Endothelial cell of hepatic sinusoid (primary cell): Measurements from ENCODE around the gene PGAP6.
"Not testable (repeated sequence)": the region's sequence is repeated elsewhere in the genome, so short reads cannot be mapped to it uniquely, and the experiment has no call there.

Experiments
- in situ Hi-C: cut with HindIII; loops from 2 replicates; pipeline ENCODE4 v1.10.0; 2017; ENCODE audit warnings: low sequenced_read_pairs

The PGAP6 gene, protein sequence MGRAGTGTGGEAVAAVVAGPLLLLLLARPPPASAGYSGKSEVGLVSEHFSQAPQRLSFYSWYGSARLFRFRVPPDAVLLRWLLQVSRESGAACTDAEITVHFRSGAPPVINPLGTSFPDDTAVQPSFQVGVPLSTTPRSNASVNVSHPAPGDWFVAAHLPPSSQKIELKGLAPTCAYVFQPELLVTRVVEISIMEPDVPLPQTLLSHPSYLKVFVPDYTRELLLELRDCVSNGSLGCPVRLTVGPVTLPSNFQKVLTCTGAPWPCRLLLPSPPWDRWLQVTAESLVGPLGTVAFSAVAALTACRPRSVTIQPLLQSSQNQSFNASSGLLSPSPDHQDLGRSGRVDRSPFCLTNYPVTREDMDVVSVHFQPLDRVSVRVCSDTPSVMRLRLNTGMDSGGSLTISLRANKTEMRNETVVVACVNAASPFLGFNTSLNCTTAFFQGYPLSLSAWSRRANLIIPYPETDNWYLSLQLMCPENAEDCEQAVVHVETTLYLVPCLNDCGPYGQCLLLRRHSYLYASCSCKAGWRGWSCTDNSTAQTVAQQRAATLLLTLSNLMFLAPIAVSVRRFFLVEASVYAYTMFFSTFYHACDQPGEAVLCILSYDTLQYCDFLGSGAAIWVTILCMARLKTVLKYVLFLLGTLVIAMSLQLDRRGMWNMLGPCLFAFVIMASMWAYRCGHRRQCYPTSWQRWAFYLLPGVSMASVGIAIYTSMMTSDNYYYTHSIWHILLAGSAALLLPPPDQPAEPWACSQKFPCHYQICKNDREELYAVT

DNA sequence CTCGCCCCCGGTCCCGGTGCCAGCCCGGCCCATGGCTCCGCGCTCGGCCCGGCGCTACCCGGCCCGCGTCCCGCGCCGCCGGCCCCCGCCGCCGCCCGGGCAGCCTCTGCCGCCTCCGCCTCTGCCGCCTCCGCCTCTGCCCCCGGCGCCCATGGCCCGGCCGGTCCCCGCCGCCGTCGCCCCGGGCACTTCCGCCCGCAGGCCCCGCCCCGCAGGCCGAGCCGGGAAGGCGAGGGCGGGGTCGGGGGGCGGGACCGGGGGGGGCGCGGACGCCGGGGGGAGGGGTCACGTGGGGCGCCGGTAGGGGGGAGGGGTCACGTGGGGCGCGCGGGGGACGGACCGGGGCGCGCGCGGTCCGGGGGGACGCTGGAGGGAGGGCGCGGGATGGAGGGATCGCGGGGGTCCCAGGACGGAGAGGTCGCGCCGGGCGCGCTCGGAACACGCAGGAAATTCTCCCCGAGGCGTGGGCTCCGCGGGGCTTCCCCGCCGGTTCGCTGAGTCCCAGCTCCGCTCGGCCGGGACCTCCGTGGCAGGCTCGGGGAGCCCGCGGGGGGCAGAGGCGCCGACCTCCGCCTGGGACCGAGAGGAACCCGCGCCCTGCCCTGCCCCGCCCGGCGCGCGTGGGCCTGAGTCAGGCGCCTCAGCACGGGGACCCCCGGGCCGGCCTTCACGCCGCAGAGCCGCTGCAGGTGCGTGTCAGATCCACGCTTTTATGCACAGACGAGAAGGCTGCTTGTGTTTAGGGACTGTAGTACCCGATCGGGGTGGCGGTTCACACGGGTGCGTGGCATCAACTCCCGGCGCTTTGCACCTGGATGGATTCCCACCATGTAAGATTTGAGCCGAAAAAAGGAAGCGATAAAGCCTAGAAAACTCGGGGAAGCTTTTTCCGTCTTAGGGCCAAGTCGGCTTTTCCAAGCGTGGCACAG, at the start of gene PGAP6:
Gene PGAP6, minus strand, starts transcription at position 190 of the 929 bp plus-strand sequence. Its CDS starts 157 bp downstream, at position 33.
- in situ Hi-C loops = no loop called here

DNA sequence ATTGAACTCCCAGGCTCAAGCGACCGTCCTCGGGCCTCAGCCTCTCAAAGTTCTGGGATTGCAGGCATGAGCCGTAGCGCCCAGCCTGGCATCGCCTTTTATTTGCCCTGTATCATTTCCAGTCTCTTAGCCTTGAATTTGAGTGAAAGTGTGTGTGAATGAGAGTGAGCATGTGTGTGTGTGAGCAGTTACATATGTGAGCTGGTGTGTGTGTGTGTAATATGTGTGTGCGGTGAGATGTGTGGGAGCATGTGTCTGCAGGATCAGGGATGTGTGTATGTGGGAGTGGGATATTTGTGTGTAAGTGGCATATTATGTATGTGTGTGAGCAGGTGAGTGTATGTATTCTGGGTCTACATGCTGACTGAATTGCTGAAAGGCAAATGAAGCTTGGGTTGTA, 49.1 kb upstream of the PGAP6 start:
- in situ Hi-C loops = no loop called here

DNA sequence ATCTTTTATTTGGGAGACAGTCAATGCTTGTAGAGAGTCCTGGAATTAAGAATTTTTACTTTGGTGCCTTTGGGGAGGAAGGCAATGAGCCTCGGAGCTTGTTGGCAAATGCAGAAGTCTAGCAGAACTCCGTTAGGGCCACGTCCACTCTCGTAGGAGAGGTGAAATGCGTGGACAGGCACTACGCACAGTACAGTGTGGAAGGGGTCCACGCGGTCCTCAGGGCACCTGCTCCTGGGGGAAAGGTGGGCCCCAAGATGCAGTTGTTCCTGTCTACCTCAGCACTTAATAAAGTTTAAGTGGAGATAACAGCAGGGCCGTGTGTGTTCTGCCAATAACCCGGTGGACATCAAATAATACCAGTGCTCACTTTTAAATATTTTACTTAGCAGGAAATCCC, 45.5 kb upstream of the PGAP6 start:
- in situ Hi-C loops = no loop called here

DNA sequence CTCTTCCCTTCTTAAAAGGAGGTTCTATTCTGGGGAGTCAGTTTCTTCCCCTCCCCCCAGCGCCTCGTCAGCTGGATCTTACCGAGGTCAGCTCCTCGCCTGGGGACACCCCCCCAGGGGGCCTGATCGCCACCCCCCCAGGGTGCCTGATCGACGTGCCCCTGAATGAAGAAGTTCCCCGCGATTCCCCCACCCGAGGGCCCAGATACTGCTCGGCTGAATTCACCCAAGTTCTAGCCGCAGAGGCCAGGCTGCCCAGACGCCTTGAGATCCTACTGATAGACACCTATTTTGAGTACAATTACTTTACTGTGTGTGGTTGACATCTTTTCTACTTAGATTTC, 45.1 kb upstream of the PGAP6 start:
- in situ Hi-C loops = no loop called here

DNA sequence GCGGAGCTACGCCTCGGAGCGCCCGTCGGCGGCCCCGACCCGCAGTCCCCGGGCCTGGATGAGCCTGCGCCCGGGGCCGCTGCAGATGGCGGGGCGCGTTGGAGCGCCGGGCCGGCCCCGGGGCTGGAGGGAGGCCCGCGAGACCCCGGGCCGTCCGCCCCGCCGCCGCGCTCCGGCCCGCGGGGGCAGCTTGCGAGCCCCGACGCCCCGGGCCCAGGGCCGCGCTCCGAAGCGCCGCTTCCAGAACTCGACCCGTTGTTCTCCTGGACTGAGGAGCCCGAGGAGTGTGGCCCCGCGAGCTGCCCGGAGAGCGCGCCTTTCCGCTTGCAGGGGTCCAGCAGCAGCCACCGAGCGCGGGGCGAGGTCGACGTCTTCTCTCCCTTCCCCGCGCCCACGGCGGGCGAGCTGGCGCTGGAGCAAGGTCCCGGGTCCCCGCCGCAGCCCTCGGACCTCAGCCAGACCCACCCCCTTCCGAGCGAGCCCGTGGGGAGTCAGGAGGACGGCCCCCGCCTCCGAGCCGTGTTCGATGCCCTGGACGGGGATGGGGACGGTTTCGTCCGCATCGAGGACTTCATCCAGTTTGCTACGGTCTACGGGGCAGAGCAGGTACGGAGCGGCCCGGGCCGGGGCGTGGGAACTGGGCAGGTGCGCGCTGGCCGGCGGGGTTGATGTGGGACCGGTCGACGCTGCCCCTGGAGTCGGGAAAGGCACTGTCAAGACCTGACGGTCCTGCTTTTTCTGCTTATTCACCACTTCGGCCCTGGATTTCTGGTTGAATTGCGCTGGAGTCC, 44.5 kb upstream of the PGAP6 start:
- in situ Hi-C loops = no loop called here

DNA sequence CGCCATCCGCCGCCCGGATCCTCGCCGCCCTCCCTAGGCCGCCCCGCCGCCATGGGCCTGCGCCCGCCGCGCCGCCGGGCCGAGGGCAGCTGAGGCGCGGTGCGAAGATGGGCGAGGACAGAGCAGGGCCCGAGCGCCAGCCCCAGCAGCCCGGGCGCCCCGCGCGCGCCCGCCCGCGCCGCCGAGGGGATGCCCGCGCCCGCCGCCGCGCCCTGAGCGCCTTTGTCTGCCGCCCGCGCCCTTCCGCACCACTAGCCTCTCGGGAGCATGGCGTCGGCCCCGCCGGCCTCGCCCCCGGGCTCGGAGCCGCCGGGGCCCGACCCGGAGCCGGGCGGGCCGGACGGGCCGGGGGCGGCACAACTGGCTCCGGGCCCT, 43.9 kb upstream of the PGAP6 start:
- in situ Hi-C loops = no loop called here

DNA sequence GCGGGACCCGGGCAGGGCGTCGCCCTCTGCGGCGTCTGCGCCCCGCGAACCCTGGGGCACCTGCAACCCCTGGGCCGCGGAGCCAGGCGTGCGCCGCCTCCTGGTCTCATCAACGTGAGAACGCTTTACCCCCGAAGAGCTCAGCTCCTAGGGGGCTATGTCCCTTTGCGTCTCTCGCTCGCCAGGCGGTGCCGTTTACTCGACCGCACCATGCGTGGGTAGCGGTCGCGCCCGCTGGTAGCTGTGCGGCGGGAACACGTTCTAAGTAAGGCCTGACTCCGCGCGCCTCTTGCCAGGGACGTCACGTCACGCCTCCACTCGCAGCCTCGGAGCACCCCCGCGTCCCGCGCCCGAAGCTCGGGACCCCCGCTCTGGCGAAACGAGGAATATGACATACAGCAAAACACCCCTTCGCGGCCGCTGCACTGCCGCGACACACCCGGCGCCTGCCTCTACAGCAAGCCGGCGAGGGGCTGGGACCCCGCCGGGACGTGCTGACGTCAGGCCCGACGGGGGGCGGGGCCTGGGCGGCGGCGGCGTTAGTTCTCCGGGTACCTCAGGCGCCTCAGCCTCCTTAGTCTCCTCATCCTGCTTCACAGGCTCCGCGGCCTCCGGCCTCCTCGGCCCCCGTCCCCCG, 43.4 kb upstream of the PGAP6 start, which contains the start of gene RAB11FIP3:
Gene RAB11FIP3, plus strand, starts transcription at position 568 of the 637 bp plus-strand sequence. CDS start 358 bp downstream, outside the sequence.
- in situ Hi-C loops = no loop called here

DNA sequence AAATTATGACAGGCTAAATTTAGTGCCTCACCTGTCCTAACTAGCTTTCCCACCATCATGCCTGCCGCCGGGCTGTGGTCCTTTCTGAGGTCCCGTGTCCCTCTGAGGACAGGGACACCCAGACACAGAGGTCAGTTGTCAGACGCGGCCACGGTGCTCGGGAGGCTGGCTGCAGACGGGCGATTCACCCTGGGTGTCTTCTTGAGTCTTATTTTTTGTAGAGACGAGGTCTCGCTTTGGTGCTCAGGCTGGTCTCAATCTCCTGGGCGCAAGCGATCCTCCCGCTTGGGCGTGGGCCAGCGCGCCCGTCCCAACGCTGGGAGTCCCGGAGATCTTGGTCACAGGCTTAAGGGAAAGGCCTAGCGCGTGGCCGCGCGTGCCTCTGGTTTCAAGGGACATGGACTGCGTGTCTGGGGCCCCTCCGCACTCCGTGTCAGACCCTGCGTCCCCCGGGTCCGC, 42.9 kb upstream of the PGAP6 start:
- in situ Hi-C loops = no loop called here

DNA sequence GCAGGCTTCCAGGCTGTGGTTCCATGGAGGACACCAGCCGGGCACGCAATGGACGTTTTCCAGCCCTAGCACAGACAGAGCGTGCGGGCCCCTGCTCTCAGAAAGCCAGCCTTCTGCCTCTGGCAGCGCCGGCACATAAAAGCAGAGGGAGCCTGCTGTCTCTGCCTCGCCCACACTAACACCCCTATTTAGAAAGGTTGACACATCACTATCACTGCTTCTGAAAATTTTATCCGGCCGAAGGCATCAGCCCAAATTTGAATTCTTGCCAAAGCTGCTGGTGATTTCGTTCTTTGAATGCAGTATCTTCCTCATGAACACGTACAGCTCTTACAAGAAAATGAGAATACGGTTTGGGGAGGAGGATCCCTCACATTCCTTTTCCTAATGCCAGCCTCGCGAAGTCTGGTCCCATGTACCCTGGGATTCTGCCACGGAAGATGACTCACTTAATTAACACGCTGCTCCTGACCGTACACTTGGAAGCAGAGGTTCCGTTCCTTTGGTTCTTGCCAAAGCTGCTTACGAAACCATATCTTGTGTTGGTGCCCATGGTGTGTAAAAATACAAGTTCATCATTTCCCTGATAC, 42.4 kb upstream of the PGAP6 start:
- in situ Hi-C loops = no loop called here

DNA sequence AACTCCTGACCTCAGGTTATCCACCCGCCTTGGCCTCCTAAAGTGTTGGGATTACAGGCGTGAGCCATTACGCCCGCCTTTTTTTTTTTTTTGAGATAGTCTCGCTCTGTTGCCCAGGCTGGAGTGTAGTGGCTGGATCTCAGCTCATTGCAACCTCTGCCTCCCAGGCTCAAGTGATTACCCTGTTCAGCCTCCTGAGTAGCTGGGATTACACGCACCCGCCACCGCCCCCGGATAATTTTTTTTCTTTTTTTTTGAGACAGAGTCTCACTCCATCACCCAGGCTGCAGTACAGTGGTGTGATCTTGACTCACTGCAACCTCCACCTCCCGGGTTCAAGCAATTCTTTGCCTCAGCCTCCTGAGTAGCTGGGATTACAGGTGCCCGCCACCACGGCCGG, 40.4 kb upstream of the PGAP6 start:
- in situ Hi-C loops = not testable (repeated sequence)

DNA sequence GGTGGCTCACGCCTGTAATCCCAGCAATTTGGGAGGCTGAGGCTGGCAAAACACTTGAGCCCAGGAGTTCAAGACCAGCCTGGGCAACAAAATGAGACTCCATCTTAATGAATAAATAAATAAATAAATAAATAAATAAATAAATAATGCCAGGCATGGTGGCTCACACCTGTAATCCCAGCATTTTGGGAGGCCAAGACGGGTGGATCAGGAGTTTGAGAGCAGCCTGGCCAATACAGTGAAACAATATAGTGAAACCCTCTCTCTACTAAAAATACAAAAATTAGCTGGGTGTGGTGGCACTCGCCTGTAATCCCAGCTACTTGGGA, 33.4 kb upstream of the PGAP6 start:
- in situ Hi-C loops = not testable (repeated sequence)

DNA sequence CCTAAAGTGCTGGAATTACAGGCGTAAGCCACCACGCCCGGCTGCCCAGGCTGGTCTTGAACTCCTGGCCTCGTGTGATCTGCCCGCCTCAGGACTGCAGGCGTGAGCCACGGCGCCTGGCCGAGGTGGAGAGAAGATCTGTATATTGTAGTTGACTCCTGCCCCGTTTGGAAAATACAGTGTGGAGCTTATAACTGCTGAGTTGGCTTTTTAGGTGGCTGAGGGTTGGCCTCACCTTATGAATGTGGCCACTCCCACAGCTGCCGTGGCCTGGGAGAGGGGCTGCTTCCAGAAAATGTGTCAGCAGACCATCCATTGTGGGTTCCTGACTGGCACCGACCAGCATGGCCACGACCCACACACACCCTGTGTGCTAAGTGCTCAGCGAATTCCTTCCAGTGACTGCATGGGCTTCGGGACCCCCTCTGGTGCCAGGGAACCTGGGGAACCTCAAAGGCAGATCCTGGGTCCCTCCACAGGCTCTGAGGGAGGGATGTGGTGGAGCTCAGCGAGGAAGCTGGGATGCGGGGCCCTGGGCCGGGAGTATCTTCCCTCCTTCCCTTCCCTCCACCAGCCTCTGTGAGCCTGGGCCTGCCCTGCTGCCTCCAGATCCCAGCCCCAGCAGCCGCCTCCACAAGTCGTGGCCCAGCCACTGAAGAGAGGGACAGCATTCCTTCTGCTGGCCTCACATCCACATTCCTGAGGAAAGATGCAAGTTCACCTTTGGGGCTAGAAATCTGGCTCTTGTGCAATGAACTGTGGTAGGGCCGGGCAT, 32.8 kb upstream of the PGAP6 start:
- in situ Hi-C loops = no loop called here

DNA sequence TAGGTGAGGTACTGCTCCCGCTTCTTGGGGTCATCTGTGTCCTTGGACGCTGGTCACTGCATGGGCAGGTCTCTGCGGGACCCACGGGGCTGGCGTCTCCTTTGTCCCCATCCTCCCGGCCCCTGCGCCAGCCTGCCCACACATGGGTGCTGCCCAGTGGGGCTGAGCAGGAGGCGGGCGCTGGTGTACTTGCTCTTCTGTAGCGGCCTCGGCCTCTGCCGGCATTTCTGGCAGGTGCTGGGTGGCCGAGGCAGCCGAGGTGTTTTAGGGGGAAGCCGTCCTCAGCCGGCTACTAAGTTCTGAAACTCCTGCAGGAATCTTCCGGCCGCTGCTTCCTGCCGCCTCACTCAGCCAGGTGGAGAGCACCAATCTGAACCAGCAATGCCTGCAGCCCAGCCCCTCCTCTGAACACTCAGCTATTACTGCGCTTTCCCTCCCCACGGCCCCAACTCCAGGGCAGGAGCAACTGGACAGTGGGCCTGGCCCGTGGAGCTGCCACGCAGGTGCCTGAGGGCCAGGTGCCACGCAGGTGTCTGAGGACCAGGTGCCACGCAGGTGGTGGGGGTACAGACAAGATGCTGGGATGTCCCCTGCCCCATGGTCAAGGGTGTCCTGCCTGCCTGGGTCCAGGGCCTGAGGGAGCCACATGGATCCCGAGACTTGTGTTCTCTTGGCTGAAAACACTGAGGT, 29.9 kb upstream of the PGAP6 start:
- in situ Hi-C loops = no loop called here

DNA sequence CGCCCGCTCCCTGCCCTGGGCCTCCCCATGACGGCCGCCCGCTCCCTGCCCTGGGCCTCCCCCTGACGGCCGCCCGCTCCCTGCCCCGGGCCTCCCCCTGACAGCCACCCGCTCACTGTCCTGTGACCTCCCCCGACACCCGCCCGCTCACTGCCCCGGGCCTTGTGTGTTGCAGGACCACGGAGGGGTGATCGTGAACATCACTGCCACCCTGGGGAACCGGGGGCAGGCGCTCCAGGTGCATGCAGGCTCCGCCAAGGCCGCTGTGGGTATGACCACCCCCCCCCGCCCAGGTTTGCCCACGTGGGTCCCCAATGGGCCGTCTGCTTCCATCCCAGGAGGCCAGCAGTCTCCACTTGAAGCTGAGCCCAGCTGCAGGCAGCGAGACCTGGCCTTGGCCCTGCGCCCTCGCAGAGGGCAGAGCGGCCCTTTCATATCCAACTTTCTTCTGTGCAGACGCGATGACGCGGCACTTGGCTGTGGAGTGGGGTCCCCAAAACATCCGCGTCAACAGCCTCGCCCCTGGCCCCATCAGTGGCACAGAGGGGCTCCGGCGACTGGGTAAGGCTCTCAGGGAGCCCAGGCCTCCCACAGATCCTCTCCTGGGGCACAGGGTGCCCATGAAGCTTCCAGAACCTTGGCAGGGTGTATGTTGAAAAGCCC, 28.9 kb upstream of the PGAP6 start:
- in situ Hi-C loops = no loop called here

DNA sequence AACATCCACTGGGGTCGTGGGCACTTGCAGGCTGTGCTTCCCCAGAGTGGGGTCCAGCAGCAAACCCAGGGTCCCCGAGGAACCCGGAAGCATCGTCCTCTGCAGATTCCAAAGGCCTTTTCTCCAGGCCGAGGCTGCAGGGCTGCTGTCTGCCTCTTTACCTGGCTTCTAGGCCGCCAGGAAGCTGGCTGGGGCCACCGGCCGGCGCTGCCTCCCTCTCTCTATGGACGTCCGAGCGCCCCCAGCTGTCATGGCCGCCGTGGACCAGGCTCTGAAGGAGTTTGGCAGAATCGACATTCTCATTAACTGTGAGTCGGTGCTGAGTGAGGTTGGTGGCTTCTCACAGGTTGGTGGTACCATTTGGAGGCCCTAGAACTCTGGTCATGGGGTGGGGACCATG, 25.5 kb upstream of the PGAP6 start:
- in situ Hi-C loops = no loop called here

DNA sequence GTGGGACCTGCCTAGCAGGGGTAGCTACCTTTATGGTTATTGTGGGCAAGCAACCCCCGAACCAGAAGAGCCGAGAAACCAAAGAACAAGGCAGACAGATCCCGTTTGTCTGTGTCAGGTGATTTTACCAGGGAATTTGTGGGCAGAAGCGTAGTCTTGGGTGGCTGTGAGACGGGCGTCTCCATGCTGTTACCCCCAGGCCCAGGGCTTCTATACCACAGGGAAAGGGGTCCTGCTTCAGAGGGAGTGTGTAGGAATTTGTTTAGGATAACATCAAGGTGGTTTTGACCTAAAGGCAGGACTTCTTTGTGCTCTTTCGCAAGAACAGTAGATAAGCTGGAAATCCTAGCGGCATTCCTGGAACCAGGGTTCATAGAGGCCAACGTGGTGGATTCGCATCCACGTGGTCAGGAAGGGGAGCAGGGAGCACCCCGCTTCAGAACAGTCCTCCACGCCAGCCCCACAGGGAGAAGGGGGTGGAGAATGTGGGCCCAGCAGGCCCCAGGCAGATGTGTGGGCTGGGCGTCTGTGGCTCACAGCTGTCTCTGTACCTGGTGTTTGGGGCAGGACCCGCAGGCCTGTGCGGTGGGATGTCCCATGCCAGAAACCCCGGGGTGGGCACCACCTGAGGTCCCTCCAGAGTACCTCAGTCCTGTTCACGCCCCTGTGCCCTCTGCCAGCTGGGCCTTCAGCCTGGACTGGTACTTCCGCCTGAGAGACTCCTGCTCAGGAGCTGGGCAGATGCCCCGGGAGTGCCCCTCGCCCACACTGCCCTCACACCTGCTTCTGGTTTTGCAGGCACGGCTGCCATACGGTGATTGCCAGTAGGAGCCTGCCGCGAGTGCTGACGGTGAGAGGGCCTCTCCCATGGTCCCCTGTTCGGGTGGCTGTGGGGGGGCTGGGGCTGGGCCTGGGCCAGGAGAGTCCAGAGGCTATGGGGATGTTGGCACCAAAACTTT, 24.0 kb upstream of the PGAP6 start:
- in situ Hi-C loops = no loop called here
